Stimulated activated CD4-positive, alpha-beta T cell treated with anti-CD3 and anti-CD28 coated beads, Interleukin-15, amount 100 ng/mL, for 1 hour (primary cell): Measurements from ENCODE around the gene ZNF227.
"Not testable (repeated sequence)": the region's sequence is repeated elsewhere in the genome, so short reads cannot be mapped to it uniquely, and the experiment has no call there.

Source experiments
- DNase-seq, 2 donors: peaks; one replicate each; pipeline ENCODE4 v3.0.0-alpha.2; 2020; ENCODE audit warnings: low read depth in 1 of 2, low spot score in 1 of 2

Gene ZNF227

DNA sequence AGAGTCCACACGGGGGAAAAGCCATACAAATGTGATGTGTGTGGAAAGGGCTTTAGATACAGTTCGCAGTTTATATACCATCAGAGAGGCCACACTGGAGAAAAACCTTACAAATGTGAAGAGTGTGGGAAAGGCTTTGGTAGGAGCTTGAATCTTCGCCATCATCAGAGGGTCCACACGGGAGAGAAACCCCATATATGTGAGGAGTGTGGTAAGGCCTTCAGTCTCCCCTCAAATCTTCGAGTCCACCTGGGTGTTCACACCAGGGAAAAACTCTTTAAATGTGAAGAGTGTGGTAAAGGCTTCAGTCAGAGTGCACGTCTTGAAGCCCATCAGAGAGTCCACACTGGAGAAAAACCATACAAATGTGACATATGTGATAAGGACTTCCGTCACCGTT is 24.1 kb downstream of the ZNF227 start:
- DNase-seq: no peak

DNA sequence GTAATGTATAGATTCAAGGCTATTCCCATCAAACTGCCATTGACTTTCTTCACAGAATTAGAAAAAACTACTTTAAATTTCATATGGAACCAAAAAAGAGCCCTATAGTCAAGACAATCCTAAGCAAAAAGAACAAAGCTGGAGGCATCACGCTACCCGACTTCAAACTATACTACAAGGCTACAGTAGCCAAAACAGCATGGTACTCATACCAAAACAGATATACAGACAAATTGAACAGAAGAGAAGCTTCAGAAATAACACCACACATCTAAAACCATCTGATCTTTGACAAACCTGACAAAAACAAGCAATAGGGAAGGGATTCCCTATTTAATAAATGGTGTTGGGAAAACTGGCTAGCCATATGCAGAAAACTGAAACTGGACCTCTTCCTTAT is 40.0 kb downstream of the ZNF227 start:
- not testable (repeated sequence) for DNase-seq

DNA sequence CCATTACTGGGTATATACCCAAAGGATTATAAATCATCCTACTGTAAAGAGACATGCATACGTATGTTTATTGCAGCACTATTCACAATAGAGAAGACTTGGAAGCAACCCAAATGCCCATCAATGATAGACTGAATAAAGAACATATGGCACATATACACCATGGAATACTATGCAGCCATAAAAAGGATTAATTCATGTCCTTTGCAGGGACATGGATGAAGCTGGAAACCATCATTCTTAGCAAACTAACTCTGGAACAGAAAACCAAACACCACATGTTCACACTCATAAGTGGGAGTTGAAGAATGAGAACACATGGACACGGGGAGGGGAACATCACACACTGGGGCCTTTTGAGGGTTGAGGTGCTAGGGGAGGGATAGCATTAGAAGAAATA is 41.1 kb downstream of the ZNF227 start:
- DNase-seq: not testable (repeated sequence)

DNA sequence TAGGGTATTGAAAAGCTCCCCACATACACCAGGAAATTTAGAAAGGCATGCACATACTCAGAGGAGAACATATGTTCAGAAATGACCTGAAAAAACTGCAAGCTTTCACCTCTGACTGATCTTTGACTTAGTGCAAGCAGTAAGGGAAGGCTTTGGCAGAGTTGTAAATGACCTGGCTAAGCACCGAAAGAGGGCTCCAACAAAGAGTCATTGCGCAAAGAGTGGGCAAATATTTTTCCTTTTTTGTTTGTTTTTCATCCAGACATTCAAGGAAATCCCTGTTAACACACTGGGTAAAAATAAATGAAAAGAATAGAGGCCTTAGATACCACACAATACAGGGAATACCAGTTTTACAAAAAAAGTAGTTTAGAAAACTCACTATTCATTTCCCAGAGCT is 42.2 kb downstream of the ZNF227 start:
- no peak for DNase-seq

DNA sequence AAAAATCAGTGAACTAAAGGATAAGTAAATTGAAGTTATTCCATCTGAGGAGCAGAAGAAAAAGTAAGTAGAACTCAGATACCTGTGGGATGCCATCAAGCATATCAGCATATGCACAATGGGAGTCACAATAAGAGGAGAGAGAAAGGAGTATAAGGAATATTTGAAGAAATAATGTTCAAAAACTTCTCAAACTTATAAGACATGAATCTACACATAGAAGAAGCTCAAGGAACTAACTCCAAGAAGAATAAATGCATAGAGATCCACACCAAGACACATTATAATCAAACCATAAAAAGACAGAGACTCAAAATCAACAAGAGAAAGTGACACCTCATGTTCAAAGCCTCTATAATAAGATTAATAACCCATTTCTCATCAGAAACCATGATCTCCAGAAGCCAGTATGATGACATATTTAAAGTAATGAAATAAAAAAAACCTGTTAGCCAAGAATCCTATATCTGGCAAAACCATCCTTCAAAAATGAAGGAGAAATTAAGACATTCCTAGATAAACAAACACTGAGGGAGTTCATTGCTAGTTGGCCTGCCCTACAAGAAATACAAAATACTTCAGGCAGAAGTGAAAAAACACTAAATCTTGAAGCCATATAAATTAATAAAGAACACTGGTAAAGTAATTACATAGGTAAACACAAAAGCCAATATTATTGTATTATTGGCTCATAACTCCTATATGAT is 43.5 kb downstream of the ZNF227 start:
- DNase-seq: no peak

DNA sequence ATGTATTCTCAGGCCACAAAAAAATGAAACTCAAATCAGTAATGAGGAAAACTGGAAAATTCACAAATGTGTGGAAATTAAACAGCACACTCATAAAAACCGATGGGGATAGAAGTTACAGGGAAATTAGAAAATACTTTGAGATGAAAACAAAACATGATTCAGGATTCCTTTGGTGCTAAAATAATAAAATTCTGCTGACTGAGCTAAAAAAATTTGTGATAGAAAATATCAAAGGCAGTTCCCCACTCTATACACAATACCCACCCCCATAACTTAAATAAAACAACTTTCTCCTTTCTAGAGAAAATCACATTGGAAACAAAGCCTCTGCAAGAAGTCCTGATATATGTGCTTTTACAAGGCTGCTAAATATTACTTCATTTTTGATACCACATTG is 45.8 kb downstream of the ZNF227 start:
- no peak for DNase-seq

DNA sequence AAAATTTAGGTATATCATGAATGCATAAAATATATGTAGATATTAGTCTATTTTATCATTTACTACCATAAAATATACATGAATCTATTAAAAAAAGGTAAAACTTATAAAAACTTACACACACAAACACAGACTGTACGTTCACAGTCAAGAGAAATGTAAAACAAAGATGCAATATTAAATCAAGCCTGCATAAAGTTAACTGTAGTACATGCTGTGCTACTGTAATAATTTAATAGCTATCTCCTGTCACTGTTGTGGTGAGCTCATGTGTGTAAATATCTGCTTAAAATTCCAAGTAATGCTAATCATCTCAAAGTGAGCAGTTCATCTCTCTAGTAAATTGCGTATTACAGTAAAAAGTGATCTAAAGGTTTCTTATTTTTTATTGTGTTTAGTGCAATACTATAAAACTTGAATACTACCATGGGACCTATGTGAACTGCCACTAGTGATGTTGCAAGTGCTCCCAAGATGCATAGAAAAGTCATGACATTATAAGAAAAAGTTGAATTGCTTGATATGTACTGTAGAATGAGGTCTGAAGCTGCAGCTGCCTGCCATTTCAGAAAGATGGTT is 46.6 kb downstream of the ZNF227 start:
- DNase-seq: no peak

DNA sequence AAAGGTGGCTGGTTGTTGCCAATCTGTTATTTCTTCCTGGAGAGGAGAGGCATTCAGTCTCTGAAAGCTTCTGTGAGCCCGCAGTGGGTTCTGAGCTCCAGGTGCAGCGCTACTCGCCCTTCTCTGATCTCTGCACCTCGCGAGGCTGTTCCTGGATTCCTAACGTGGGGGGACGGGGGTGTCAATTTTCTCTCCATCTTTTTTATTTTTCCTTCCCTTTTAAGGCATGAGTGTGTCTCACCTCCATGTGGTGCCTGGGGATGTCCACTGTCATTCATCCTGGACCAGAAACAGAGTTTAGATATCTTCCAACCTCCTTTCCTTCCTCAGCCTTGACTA is 48.0 kb downstream of the ZNF227 start:
- no peak for DNase-seq

DNA sequence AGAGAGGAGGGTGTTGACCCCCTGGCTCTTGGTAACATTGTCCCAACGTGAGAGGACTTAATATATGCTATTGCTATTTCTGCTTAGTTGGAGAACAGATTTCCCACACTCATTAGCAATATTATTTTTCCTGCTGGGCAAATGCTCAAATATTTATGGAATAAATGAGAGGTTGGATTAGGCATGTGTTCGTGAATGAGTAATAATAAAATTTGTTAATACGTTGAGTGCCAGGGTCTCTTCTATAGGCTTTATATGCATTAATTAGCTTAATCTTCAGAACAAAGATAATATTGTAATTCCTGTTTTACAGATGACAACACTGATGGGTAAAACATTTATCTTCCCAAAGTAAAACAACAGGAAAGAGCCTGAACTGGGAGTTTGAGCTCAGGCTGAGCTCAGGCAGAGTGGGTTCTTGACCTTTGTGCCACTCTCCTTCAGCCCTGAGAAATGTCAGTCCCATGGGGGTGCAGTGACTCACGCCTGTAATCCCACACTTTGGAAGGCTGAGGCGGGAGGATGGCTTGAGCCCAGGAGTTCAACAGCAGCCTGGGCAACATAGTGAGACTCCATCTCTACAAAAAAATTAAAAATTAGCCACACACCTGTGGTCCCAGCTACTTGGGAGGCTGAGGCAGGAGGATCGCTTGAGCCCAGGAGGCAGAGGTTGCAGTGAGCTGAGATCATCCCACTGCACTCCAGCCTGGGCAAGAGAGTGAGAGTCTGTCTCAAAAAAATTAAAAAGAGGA is 48.5 kb downstream of the ZNF227 start:
- DNase-seq: no peak

DNA sequence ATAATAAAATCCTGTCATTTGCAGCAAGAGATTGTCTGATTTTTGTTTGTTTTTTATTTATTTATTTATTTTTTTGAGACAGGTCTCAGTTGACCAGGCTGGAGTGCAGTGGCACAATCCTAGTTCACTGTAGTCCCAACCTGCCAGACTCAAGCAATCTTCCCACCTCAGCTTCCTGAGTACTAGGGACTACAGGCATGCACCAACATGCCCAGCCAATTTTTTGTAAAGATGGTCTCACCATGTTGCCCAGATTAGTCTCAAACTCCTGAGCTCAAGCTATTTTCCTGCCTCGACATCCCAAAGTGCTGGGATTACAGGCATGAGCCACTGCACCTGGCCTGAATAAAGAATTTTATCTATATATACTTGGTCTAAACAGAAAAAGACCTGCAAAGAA is 65.0 kb downstream of the ZNF227 start:
- DNase-seq: no peak

DNA sequence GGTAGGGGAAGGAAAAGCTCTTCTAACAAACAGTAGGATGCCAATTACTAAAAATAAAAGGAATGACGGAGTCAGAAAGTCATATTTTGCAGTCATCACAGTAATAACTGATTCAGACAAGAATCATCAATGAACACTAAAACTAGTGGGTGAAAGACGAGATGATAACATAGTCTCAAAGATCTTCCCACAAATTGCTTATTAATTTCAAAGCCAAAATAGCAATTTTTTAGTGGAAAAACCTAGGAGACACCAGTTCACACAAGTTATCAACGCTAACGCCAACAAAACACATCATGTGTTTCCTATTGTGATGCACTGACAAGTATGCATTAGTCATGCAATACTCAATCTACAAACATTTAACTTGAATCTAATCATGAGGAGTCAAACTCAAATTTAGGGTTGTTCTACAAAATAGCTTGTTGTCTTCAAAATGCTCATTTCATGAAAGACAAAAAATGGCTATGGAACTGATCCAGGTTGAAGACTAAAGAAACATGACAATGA is 65.9 kb downstream of the ZNF227 start:
- DNase-seq: no peak

DNA sequence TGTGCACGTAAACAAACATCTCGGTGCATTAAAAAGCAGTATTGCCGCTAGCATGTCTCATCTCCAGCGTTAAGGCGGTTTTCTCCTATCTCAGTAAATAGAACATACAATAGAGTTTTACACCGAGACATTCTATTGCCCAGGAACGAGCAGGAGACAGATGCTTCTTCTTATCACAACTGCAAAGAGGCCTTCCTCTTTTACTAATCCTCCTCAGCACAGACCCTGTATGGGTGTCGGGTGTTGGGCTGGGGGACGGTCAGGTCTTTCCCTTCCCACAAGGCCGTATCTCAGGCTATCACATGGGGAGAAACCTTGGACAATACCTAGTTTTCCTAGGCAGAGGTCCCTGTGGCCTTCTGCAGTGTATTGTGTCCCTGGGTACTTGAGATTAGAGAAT is 68.6 kb downstream of the ZNF227 start:
- DNase-seq: no peak

DNA sequence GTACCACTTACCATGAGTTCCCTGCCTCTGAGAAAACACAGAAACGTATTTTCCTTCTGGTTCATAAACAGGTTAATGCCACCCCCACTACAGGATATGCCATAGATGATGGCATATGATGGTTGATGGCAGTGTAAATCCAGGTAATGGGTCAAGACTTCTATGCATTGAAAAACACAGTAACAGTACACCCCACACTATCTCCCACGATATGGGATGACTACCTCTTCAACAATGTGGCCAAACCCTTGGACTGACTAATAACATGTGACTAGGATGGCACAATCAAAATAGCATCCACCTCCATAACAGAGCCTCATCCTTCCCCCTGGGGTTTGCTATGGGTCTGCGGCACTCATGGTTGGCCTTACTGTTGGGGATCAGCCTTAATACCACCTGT is 70.5 kb downstream of the ZNF227 start:
- DNase-seq: no peak

DNA sequence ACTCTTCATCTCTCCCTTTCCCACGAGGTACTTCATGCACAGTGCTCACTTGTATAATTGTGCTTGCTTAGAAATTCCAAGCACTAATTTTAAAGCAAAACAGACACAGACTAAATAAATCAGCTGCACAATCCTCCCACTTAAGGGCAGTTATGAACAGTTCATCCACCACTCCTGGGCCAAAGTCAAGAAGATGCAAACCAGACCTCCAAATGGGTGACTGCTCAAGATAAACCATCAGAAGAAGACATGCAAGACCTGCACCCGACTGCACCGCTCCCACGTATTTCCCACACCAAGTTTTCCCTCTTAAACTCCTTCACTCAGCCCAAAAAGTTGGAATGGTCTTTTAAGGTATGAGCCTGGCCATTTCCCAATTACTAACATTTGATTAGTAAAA is 72.6 kb downstream of the ZNF227 start:
- no peak for DNase-seq
